ENCODE data around the gene GRIA3. TPM values are rescaled to one million over a fixed set of nuclear protein-coding genes. Genes with fewer than 3 reads are reported as not detected.

GRIA3 gene
- total RNA-seq, 1 experiment from 2014 or later: 1.4 TPM

- no peaks in the 10 kb centered on the region; the same call in 1 of the 2 replicates for H3K27me3 ChIP-seq (ENCODE audit: insufficient read depth, low read length)
- Mint-ChIP-seq H3K27ac (no peak overlapping the region), H3K4me1 (peaks cover 4 to 7% of the 10 kb centered on the region in 2 experiments; a peak in 3 of 4 replicates), H3K4me3 (no peak overlapping the region), H3K36me3 (ENCODE audit: insufficient read depth in 1 of 3, low read depth in 3 of 3) (no peaks in the 10 kb centered on the region), H3K9me3 (peaks cover 2 to 65% of the 10 kb centered on the region in 2 experiments; a peak in 4 of 5 replicates), H3K27me3 (ENCODE audit: low read depth) (peaks cover 2% of the 10 kb centered on the region; the same call in 1 of the 2 replicates)
- DNase-seq: no peak
- H2AK5ac ChIP-seq (ENCODE audit: insufficient read length, low read length): no peak overlapping the region
- no peak for TF ChIP-seq CTCF (conservative IDR thresholded peaks at IDR 0.05)
- H2BK120ac ChIP-seq (ENCODE audit: low read depth, low read length, poor library complexity, severe bottlenecking): no peak overlapping the region
- H4K91ac ChIP-seq (ENCODE audit: insufficient read length, low read depth, low read length): no peak overlapping the region
- H4K20me1 ChIP-seq (ENCODE audit: control insufficient read depth, insufficient read depth, insufficient read length): no peaks in the 10 kb centered on the region
- no peak overlapping the region for H3K9ac ChIP-seq (ENCODE audit: extremely low read depth, insufficient read length, low read length)
- no peak overlapping the region for H2BK5ac ChIP-seq (ENCODE audit: insufficient read length, low read length)
- H3K79me2 ChIP-seq (ENCODE audit: insufficient read depth, low read length): no peaks in the 10 kb centered on the region
- no peaks in the 10 kb centered on the region for H3K23me2 ChIP-seq (ENCODE audit: insufficient read length, low read depth, low read length, poor library complexity, severe bottlenecking)
- H2BK12ac ChIP-seq (ENCODE audit: insufficient read length, low read depth, low read length): no peak overlapping the region
- no peak overlapping the region for H2BK15ac ChIP-seq (ENCODE audit: low read depth, low read length)
- no peak overlapping the region for H3K4ac ChIP-seq (ENCODE audit: low read depth, low read length)
- no peak overlapping the region for H3T11ph ChIP-seq (ENCODE audit: low read length)
- H3K4me2 ChIP-seq (ENCODE audit: insufficient read depth, insufficient read length, low read length): no peak overlapping the region
- no peak overlapping the region for H3K27ac ChIP-seq (ENCODE audit: insufficient read length, low read depth, low read length)
- no peaks in the 10 kb centered on the region for H3K79me1 ChIP-seq (ENCODE audit: insufficient read depth, low read depth, low read length, poor library complexity, severe bottlenecking)
- no peak overlapping the region for H3K56ac ChIP-seq (ENCODE audit: insufficient read length, low read depth, low read length)
- H2BK20ac ChIP-seq (ENCODE audit: low read depth, low read length, poor library complexity, severe bottlenecking): no peak overlapping the region
- H2AFZ ChIP-seq (ENCODE audit: low read length): no peak overlapping the region
- H3K23ac ChIP-seq (ENCODE audit: insufficient read length, low read depth, low read length): no peak overlapping the region
- H3K4me1 ChIP-seq (ENCODE audit: insufficient read depth, low read length): no peaks in the 10 kb centered on the region
- H3K9me3 ChIP-seq (ENCODE audit: control insufficient read depth, low read depth, low read length): peaks cover 50% of the 10 kb centered on the region
- no peak overlapping the region for H3K18ac ChIP-seq (ENCODE audit: insufficient read length, low read depth, low read length)
- no peak overlapping the region for H4K5ac ChIP-seq (ENCODE audit: insufficient read length, low read depth, low read length)
- H3K14ac ChIP-seq (ENCODE audit: insufficient read depth, low read length): no peak overlapping the region
- no peak overlapping the region for H4K8ac ChIP-seq (replicated peaks; ENCODE audit: insufficient read length, low read depth, low read length)
Observed at GRCh38 chrX:123175366-123176122, 8.5 kb upstream of the GRIA3 start.

All from H9 (cell line).